Ecto neural progenitor cell (in vitro differentiated cells): ENCODE results near the gene DOK6.

Experiments
- DNase-seq: peaks from one replicate; pipeline ENCODE4 v3.0.0-alpha.2; 2018; ENCODE audit warnings: low spot score

The DOK6 gene

DNA sequence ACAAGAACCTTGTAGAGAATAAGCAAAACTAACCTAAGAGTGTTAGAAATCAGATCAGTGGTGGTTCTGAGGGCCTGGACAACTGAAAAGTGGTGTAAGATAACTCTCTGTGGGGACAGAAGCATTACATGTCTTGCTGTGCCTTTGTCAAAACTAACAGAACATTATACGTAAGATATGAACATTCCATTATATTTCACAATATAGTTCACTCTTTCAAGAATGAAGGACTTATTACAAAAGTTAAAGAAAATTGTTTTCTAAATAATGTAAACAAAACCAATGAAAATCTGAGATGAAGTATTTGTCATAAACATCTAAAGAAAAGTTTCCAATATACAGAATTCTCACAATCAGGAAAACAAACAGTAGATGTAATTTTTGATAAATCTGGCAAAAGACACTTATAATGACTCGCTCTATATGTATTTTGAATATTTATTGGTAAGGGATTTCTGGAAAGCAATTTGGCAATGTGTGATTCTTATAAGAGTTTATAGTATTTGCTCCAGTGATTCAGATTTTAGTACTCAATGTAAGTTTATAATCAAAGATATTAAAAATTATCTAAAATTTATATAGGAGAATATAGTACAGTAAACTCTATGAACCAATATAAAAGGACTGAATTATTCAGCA lies 288.6 kb downstream of the DOK6 start:
- no peak for DNase-seq

DNA sequence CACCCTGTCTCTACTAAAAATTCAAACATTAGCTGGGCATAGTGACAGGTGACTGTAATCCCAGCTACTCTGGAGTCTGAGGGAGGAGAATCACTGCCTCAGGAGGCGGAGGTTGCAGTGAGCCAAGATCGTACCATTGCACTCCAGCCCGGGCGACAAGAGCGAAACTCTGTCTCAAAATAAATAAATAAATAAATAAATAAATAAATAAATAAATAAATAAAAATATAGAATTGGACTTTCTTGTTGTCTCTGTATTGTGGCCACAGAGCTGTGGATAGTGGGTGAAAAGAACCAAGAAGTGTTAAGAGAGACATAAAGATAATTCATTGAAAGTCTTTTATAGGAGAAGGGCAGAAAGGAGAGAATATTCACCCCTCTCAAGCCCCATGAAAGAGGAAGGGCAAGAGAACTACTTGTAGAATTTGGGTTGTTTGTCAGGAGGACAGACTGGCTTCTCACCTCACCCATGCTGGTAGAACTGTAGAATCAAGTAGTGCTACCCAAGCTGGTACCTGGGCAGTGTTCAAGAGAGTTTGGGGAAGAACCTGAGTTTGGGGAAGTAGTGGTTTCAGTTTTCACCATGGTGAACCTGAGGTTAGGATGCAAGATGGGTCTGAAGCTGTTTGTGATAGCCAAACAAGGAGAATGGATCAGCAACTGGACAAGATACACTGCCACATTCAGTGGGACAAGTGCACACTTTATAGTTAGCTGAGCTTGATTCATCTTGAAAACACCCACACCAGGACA lies 290.5 kb downstream of the DOK6 start:
- no peak for DNase-seq

DNA sequence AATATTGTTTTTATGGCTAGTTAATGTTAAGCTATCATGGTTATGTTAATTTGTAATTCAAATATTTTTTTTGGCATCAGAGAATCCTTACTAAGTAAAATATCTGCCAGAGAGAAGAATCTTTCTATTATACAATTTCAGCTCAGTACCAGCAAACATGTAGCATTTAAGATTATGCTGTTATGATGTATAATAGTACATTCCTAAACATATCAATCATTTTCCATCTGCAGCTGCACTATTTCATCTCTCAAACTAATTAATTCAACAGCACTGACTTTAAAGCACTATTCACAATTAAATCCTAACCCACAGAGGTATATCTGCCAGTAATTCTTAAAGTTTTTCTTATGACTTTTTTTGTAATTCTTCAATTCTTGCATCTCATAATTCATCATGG lies 296.4 kb downstream of the DOK6 start:
- no peak for DNase-seq

DNA sequence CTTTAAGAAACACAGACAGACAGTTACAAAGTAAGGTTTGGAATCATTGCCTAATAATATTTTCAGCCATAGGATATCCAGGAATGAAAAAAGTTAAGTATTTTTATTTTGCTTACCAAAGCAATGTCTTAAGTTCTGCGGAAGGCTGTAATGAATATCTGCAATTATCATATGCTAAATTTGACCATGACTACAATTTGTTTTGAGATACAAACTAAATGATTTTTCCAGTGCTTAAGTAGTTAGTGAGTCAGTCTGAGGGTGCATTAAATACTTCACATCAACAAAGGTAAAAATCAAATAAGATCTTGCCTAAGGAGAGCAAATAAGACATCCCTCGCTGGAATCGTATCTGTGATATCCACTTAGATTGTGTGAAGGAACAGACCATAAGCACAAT lies 297.0 kb downstream of the DOK6 start:
- DNase-seq: no peak

DNA sequence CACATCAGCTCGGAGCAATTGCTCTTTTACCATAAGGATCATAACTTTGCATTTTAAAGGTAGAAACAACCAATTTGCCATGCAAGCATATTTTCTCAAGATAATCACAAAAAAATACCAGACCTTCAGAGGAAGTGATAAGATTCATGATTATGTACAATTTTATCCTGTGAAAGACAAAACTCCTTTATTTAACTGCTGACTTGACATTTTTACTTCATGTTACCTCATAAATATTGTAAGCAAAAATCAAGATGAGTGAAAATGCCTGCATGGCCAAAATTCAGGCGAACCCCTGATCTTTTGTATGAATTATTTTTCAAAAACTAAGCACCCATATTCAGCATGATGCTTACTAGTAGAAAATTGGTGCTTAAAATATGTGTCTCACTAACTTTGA lies 300.6 kb downstream of the DOK6 start:
- no peak for DNase-seq

DNA sequence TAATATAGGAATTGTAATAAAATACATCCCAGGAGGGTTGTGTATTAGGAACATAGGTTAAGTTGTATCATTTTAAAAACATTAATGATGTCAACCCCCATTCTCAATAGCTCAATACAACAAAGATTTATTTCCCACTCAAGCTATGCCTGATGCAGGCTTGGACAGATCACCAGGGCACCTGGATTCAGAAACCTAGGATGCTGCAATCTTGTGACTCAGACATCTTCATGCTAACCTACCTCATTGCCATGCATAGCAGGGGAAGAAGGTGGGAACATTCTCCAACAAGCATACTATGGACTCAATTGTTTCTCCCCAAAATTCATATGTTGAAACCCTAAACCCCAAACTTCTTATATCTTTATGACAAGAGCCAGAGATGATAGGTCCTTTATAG lies 302.8 kb downstream of the DOK6 start:
- DNase-seq: no peak

GRCh38 chr18:69705987-69706386 lies 305.3 kb downstream of the DOK6 start:
- no peak for DNase-seq

GRCh38 chr18:69708844-69709243 lies 308.2 kb downstream of the DOK6 start:
- DNase-seq: no peak

DNA sequence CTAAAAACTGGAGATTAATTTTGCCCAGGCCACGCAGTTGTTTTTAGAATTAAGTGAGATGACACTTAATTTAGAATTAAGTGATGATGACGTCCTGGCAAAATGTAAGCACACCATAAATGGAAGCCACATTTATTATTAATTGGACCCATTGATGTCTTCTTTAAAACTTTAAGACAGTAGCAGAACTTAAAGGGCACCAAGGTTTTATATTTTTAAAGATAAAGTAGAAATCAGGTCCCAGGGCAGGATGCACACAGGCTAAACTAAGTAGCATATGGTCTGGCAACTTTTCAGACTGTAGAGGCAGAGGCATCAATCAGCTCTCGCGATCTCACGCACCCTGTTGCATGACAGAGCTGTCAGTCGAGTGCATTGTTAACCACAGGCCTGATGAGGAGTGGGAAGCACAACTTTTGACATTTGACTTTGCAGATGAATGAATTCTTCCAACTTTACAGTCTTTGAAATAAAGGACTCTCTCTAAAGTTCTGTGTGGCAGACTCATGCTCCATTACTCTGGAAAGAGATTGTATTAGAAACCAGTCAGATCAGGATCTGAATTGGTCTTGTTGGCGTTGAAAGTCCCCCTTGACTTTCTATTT lies 314.6 kb downstream of the DOK6 start:
- DNase-seq: no peak

GRCh38 chr18:69717586-69717985 lies 316.9 kb downstream of the DOK6 start:
- no peak for DNase-seq

- DNase-seq: no peak
Measured at GRCh38 chr18:69718912-69719547, 318.3 kb downstream of the DOK6 start.

- no peak for DNase-seq
Measured at GRCh38 chr18:69720422-69720821, 319.7 kb downstream of the DOK6 start.

GRCh38 chr18:69723434-69723833 lies 322.7 kb downstream of the DOK6 start:
- DNase-seq: no peak

GRCh38 chr18:69725009-69725408 lies 324.3 kb downstream of the DOK6 start:
- no peak for DNase-seq

- no peak for DNase-seq
Measured at GRCh38 chr18:69725855-69726508, 325.3 kb downstream of the DOK6 start.

DNA sequence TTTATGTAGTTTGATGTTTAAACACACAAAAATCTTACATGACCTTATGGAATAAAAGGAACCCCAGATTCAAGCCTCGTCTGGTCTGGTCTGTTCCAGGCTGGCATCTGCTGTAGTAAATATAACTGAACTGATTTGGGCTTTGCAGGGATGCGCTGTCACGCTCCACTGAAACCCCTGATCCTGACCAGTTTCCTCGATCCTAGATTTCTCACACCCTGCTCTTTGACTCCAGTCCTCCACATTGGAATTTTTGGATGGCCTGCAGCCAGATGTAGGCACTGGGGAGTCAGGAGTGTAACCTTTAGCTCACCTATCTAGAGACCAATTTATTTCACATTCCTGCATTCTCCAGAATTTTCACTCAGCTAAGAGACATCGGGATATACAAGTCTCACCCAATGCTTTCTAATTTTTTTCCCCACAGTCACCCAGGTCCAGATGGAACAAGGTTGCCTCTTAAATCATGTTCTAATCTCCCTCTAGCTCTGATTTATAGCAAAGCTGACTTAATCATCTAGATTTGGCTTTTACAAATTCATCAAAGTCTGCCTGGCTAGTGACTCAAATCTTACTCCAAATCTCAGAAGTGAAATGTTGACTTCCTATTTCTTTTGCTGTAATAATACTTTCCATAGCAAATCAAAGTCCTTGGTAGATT lies 327.4 kb downstream of the DOK6 start:
- no peak for DNase-seq

- DNase-seq: no peak
Measured at GRCh38 chr18:69730664-69731063, 330.0 kb downstream of the DOK6 start.

- DNase-seq: no peak
Measured at GRCh38 chr18:69734536-69734935, 333.8 kb downstream of the DOK6 start.

DNA sequence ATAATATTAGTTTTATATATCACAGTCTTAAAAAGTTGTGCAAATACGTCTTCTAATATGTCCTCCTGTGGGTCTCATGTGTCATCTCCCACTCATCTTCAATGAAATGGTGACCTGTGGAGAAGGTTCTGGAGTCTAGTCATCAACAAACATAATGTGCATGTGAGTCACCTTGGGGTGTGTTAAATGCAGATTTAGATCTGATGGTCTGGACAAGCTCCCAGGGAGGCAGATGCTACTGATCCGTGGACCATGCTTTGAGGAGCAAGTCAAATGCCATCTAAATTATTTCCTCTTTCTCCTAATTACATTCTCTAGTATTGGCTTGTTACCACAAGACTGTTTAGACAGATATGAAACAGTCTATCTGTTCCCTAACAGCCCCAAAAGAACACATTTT lies 336.0 kb downstream of the DOK6 start:
- DNase-seq: no peak

- DNase-seq: no peak
Measured at GRCh38 chr18:69737851-69738250, 337.2 kb downstream of the DOK6 start.

GRCh38 chr18:69747388-69747787 lies 346.7 kb downstream of the DOK6 start:
- no peak for DNase-seq
